Naive B cell (primary cell): ENCODE measurements around the gene DGKD. TPM values are rescaled to one million over a fixed set of nuclear protein-coding genes. Genes with fewer than 3 reads are reported as not detected.

Experiments used
- ATAC-seq, 2 donors: fragments of 150-1000 bp; cut with Tn5 transposase; 2 replicates each; pipeline ENCODE4 v1.10.0; 2021; ENCODE audit warnings: low read depth in 2 of 2, mild to moderate bottlenecking in 2 of 2, moderate library complexity in 2 of 2
- DNase-seq: peaks from one replicate; pipeline ENCODE4 v3.0.0; 2022
- H3K27ac Mint-ChIP-seq, 6 donors: one replicate each; pipeline ENCODE4 v1.8.0; 2020 to 2022; ENCODE audit warnings: mild to moderate bottlenecking in 6 of 6, mixed read lengths in 6 of 6, moderate library complexity in 5 of 6, inconsistent platforms in 2 of 6
- H3K27me3 Mint-ChIP-seq, 3 donors: one replicate each; pipeline ENCODE4 v1.8.0; 2021 to 2022; ENCODE audit warnings: mixed read lengths in 3 of 3, mild to moderate bottlenecking in 1 of 3
- H3K36me3 Mint-ChIP-seq, 2 donors: one replicate each; pipeline ENCODE4 v1.8.0; 2020 to 2022; ENCODE audit warnings: mixed read lengths in 2 of 2, inconsistent platforms in 1 of 2, mild to moderate bottlenecking in 1 of 2
- H3K4me1 Mint-ChIP-seq, 3 donors: one replicate each; pipeline ENCODE4 v1.8.0; 2020 to 2022; ENCODE audit warnings: mixed read lengths in 3 of 3, inconsistent platforms in 1 of 3, mild to moderate bottlenecking in 1 of 3, moderate library complexity in 1 of 3
- H3K4me3 Mint-ChIP-seq, 8 donors: one replicate each; pipeline ENCODE4 v1.8.0; 2020 to 2022; ENCODE audit warnings: mild to moderate bottlenecking in 8 of 8, mixed read lengths in 8 of 8, moderate library complexity in 8 of 8, inconsistent platforms in 2 of 8
- H3K9me3 Mint-ChIP-seq, 7 donors: one replicate each; pipeline ENCODE4 v1.8.0; 2020 to 2022; ENCODE audit warnings: mixed read lengths in 7 of 7, mild to moderate bottlenecking in 5 of 7, inconsistent platforms in 2 of 7, moderate library complexity in 1 of 7
- polyA plus RNA-seq, 6 donors: library from polyadenylated mRNA; unstranded; fragments of 300-500 nt; fragmentation: Illumina TruSeq; gene quantifications; one replicate each; pipeline ENCODE4 v1.2.3, GENCODE V29; 2021; ENCODE audit warnings: low read depth in 6 of 6

The DGKD gene
- polyA plus RNA-seq, 6 donors from 2014 or later: 38.0 to 111 (median 67.7) TPM

GRCh38 chr2:233444501-233444900, 90.2 kb downstream of the DGKD start:
- DNase-seq: no peak
- Mint-ChIP-seq H3K36me3 (peaks cover 17 to 47% of the 10 kb centered on the region in 2 donors), H3K9me3 (no peaks in the 10 kb centered on the region), H3K27me3 (no peaks in the 10 kb centered on the region), H3K27ac (peak overlapping the region in 4 of 6 donors; percentile 16 to 96 (median 82)), H3K4me3 (peak overlapping the region in 1 of 8 donors; percentile 9), H3K4me1 (peaks cover 31 to 65% (median 42%) of the 10 kb centered on the region in 3 donors)
- ATAC-seq: no peak

- H3K4me3 Mint-ChIP-seq: no peak overlapping the region
- DNase-seq (no peak), ATAC-seq (no peak)
- H3K27me3 Mint-ChIP-seq: no peaks in the 10 kb centered on the region
- H3K36me3 Mint-ChIP-seq: peaks cover 17 to 40% of the 10 kb centered on the region in 2 donors
- peaks cover 31 to 59% (median 36%) of the 10 kb centered on the region in 3 donors for H3K4me1 Mint-ChIP-seq
- no peaks in the 10 kb centered on the region for H3K9me3 Mint-ChIP-seq
- H3K27ac Mint-ChIP-seq: peak overlapping the region; percentile 14 to 95 (median 78)
Measured at GRCh38 chr2:233445152-233445830, 91.0 kb downstream of the DGKD start.

- H3K4me1 Mint-ChIP-seq: peaks cover 31 to 51% (median 31%) of the 10 kb centered on the region in 3 donors
- ATAC-seq: no peak
- H3K27me3 Mint-ChIP-seq: no peaks in the 10 kb centered on the region
- peak overlapping the region in 1 of 6 donors; percentile 60 for H3K27ac Mint-ChIP-seq
- H3K36me3 Mint-ChIP-seq: peaks cover 17 to 40% of the 10 kb centered on the region in 2 donors
- H3K9me3 Mint-ChIP-seq: no peaks in the 10 kb centered on the region
- no peak for DNase-seq
- H3K4me3 Mint-ChIP-seq: peak overlapping the region in 2 of 8 donors; percentile 22 to 51
Measured at GRCh38 chr2:233446121-233446520, 91.8 kb downstream of the DGKD start.

- H3K4me1 Mint-ChIP-seq: peaks cover 29 to 46% (median 30%) of the 10 kb centered on the region in 3 donors
- H3K9me3 Mint-ChIP-seq: no peaks in the 10 kb centered on the region
- H3K27me3 Mint-ChIP-seq: no peaks in the 10 kb centered on the region
- DNase-seq: no peak
- H3K36me3 Mint-ChIP-seq: peaks cover 17 to 40% of the 10 kb centered on the region in 2 donors
- peak overlapping the region in 2 of 6 donors; percentile 32 to 51 for H3K27ac Mint-ChIP-seq
- ATAC-seq: no peak
- H3K4me3 Mint-ChIP-seq: no peak overlapping the region
Measured at GRCh38 chr2:233446606-233447305, 92.5 kb downstream of the DGKD start.

GRCh38 chr2:233447506-233448219, 93.4 kb downstream of the DGKD start:
- Mint-ChIP-seq H3K4me3 (no peak overlapping the region), H3K27ac (peak overlapping the region in 4 of 6 donors; percentile 7 to 60 (median 42)), H3K27me3 (no peaks in the 10 kb centered on the region), H3K4me1 (peaks cover 21 to 38% (median 24%) of the 10 kb centered on the region in 3 donors), H3K36me3 (peaks cover 21 to 49% of the 10 kb centered on the region in 2 donors), H3K9me3 (no peaks in the 10 kb centered on the region)
- DNase-seq (no peak), ATAC-seq (no peak)

DNA sequence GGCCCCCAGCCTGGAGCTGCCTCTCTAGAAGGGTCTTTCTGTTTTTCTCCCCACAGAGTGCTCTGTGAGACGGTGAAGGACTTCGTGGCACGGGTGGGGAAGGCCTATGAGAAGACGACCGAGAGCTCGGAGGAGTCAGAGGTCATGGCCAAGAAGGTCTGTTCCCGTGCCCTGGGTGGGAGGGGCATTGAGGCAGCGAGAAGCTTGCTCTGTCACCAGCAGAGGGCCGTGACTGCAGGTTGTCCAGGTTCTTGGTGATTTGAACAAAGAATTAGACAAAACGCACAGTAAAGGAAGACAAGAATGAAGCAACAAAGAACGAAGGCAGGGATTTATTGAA, 93.9 kb downstream of the DGKD start:
- Mint-ChIP-seq H3K27ac (peak overlapping the region in 3 of 6 donors; percentile 40 to 82 (median 60)), H3K4me1 (peaks cover 18 to 33% (median 20%) of the 10 kb centered on the region in 3 donors), H3K27me3 (no peaks in the 10 kb centered on the region), H3K36me3 (peaks cover 19 to 52% of the 10 kb centered on the region in 2 donors), H3K9me3 (no peaks in the 10 kb centered on the region), H3K4me3 (no peak overlapping the region)
- no peak for ATAC-seq
- DNase-seq: no peak

- Mint-ChIP-seq H3K9me3 (no peaks in the 10 kb centered on the region), H3K27me3 (no peaks in the 10 kb centered on the region), H3K36me3 (peaks cover 15 to 52% of the 10 kb centered on the region in 2 donors), H3K4me1 (peaks cover 14 to 29% (median 18%) of the 10 kb centered on the region in 3 donors), H3K4me3 (no peak overlapping the region), H3K27ac (peak overlapping the region in 2 of 6 donors; percentile 60 to 82)
- ATAC-seq: no peak
- no peak for DNase-seq
Measured at GRCh38 chr2:233448575-233448974, 94.3 kb downstream of the DGKD start.

DNA sequence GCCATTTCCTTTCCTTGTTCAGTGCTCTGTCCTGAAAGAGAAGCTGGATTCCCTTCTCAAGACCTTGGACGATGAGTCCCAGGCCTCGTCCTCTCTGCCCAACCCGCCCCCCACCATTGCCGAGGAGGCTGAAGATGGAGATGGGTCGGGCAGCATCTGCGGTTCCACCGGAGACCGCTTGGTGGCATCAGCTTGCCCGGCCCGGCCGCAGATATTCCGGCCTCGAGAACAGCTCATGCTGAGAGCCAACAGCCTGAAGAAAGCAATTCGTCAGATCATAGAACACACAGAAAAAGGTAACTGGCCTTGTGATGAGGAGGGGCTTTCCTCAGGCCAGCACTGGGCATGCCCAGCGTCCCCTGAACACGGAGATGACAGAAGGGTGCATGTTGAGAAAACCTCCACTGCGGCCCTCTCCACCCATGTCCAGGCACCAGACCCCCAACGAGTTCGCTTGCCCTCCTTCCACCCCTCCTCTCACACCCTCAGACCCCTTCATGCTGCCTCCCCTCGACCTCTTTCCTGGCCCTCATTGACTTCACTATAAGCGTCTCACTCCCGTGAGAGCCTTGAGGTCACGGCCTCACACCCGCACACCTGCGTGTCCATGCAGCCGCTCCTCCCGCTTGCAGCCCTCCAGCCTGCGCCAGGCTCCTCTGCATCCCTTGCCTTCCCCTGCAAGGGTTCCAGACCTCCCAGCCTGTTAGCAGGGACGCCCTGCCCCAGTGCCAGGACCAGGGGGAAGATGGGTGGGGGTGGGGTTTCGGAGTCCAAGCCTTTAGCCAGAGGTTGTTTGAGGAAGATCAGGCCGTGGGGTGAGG, 95.0 kb downstream of the DGKD start:
- DNase-seq (no peak), ATAC-seq (peak in 1 of 2 donors; percentile 25)
- Mint-ChIP-seq H3K27ac (peak overlapping the region in 4 of 6 donors; percentile 18 to 72 (median 40)), H3K27me3 (no peaks in the 10 kb centered on the region), H3K4me1 (peaks cover 7 to 23% (median 11%) of the 10 kb centered on the region in 3 donors), H3K4me3 (no peak overlapping the region), H3K36me3 (peaks cover 14 to 45% of the 10 kb centered on the region in 2 donors), H3K9me3 (no peaks in the 10 kb centered on the region)

- Mint-ChIP-seq H3K9me3 (no peaks in the 10 kb centered on the region), H3K4me1 (peaks cover 4 to 14% (median 4%) of the 10 kb centered on the region in 3 donors), H3K27ac (peak overlapping the region in 2 of 6 donors; percentile 47 to 56), H3K27me3 (no peaks in the 10 kb centered on the region), H3K36me3 (peaks cover 9 to 40% of the 10 kb centered on the region in 2 donors), H3K4me3 (no peak overlapping the region)
- DNase-seq: no peak
- no peak for ATAC-seq
Measured at GRCh38 chr2:233449921-233450863, 95.9 kb downstream of the DGKD start.

GRCh38 chr2:233450864-233451575, 96.7 kb downstream of the DGKD start:
- Mint-ChIP-seq H3K27me3 (no peaks in the 10 kb centered on the region), H3K9me3 (no peaks in the 10 kb centered on the region), H3K27ac (peak overlapping the region in 1 of 6 donors; percentile 56), H3K36me3 (peaks cover 8 to 36% of the 10 kb centered on the region in 2 donors), H3K4me3 (peak overlapping the region in 1 of 8 donors; percentile 12), H3K4me1 (peaks cover 4 to 7% (median 4%) of the 10 kb centered on the region in 3 donors)
- ATAC-seq: no peak
- DNase-seq: no peak

GRCh38 chr2:233451950-233452349, 97.7 kb downstream of the DGKD start:
- Mint-ChIP-seq H3K9me3 (no peaks in the 10 kb centered on the region), H3K4me3 (no peak overlapping the region), H3K27ac (peak overlapping the region in 2 of 6 donors; percentile 17 to 44), H3K27me3 (no peaks in the 10 kb centered on the region), H3K36me3 (peaks cover 8 to 37% of the 10 kb centered on the region in 2 donors), H3K4me1 (peaks cover 4 to 7% (median 4%) of the 10 kb centered on the region in 3 donors)
- ATAC-seq: no peak
- no peak for DNase-seq
